ES-I3 (cell line): ENCODE results near the gene AACS.
"Not testable (repeated sequence)": the region's sequence is repeated elsewhere in the genome, so short reads cannot be mapped to it uniquely, and the experiment has no call there.

Experiments used
- H3K36me3 ChIP-seq: 2 replicates; pipeline ENCODE4 v1.6.1; 2013; ENCODE audit warnings: mild to moderate bottlenecking, low read length, control low read depth, moderate library complexity; ENCODE audit not compliant: insufficient read depth
- H3K4me1 ChIP-seq: 2 replicates; pipeline ENCODE4 v1.6.1; 2013; ENCODE audit warnings: mild to moderate bottlenecking, control low read depth, low read length; ENCODE audit not compliant: insufficient read depth
- H3K9ac ChIP-seq: 2 replicates; pipeline ENCODE4 v1.6.1; 2013; ENCODE audit warnings: low read depth, mild to moderate bottlenecking, low read length, moderate library complexity
- H3K9me3 ChIP-seq: 2 replicates; pipeline ENCODE4 v1.6.1; 2013; ENCODE audit warnings: mild to moderate bottlenecking, low read length, moderate library complexity; ENCODE audit not compliant: control insufficient read depth, insufficient read depth

Gene AACS

DNA sequence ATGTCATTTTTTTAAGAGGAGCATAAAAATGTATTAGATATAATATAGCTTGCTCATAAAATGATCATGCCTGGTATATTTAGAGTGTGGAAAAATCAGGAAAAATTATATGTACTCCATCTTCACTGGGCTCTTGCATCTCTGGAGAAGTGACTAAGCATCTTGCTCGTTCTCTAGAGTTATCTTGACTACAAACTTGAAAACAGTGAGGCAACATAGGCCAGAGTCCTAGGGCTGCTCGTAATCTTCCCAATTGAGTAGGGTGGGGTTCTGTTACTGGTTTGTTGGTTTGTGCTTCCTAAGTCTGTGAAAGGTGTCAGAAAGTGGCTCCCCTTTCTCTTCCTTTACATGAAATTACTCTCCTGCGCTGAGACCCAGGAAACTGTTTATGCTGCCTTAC is 46.2 kb downstream of the AACS start:
- no peaks in the 10 kb centered on the region for H3K9me3 ChIP-seq
- no peaks in the 10 kb centered on the region for H3K4me1 ChIP-seq
- H3K9ac ChIP-seq: no peak overlapping the region
- H3K36me3 ChIP-seq: peaks cover 5% of the 10 kb centered on the region; the same call in 1 of the 2 replicates

DNA sequence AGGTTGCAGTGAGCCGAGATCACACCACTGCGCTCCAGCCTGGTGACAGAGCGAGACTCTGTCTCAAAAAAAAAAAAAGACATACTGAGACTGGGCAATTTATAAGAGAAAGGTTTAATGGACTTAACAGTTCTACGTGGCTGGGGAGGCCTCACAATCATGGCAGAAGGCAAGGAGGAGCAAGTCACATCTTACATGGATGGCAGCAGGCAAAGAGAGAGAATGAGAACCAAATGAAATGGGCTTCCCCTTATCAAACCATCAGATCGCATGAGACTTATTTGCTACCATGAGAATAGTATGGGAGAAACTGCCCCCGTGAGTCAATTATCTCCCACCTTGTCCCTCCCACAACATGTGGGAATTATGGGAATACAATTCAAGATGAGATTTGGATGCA is 47.4 kb downstream of the AACS start:
- H3K4me1 ChIP-seq, H3K9ac ChIP-seq, H3K36me3 ChIP-seq, H3K9me3 ChIP-seq: not testable (repeated sequence)

DNA sequence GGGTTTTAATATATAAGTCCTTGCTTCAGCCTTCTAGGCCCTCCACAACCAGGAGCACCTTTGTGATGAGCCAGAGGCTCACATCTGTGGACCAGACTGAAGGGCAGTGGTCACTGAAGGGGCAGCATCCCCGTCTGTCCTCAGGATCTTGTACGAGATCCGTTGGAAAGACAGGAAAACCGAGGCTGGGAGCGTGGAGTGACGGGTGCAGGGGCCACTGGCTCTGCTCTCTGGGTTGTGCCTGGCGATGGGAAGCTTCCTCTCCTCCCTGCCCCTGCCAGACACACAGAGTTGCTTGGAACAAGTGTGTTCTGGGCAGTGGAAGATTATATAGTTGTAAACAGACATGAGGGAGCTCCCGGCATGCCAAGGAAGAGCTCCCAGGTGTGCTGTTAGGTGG is 48.0 kb downstream of the AACS start:
- peaks cover 3% of the 10 kb centered on the region; the same call in 1 of the 2 replicates for H3K36me3 ChIP-seq
- H3K4me1 ChIP-seq: no peaks in the 10 kb centered on the region
- H3K9ac ChIP-seq: no peak overlapping the region
- no peaks in the 10 kb centered on the region for H3K9me3 ChIP-seq

DNA sequence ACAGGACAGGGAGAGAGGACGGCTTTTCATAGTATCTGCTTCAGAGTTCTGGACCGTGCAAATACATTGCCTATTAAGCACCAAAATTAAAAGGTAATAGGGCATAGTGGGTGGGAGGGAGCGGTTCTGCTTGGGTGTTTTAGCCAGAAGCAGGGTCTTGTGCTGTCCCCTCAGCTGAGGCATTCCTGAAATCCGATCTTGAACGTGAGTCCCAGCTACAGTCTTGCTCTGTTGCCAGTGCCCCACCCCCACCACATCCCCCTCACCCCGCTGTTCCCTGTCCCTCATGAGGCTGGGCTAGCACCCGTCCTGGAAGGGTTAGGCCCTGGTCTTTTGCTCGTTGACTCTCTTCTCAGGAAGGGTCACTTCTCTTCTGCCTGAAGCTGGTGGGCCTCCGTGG is 48.6 kb downstream of the AACS start:
- peaks cover 3% of the 10 kb centered on the region; the same call in 1 of the 2 replicates for H3K36me3 ChIP-seq
- no peaks in the 10 kb centered on the region for H3K4me1 ChIP-seq
- H3K9ac ChIP-seq: no peak overlapping the region
- H3K9me3 ChIP-seq: no peaks in the 10 kb centered on the region

DNA sequence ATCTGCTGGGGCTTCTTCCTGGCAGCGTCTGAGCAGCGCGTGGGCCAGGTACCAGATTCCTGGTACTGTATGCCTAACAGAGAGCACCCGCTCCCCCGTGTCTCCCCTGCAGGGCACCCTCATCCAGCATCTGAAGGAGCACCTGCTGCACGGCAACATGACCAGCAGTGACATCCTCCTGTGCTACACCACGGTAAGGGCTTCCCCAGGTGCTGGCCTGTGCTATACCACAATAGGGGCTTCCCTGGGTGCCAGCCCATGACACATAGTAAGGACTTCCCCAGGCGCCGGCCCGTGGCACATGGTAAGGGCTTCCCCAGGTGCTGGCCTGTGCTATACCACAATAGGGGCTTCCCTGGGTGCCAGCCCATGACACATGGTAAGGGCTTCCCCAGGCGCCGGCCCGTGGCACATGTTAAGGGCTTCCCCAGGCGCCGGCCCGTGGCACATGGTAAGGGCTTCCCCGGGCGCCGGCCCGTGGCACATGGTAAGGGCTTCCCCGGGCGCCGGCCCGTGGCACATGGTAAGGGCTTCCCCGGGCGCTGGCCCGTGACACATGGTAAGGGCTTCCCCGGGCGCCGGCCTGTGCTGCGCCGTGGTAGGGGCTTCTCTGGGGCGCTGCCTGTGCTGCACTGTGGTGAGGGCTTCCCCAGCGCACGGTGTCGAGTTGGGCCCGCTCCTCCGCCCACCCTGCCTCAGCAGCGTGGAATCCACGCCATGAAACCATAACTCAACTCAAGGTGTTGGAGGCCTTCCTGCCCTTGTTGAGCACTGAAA is 49.3 kb downstream of the AACS start:
- Histone ChIP-seq H3K4me1 (no peaks in the 10 kb centered on the region), H3K36me3 (peaks cover 3% of the 10 kb centered on the region; the same call in 1 of the 2 replicates), H3K9me3 (no peaks in the 10 kb centered on the region), H3K9ac (no peak overlapping the region)

DNA sequence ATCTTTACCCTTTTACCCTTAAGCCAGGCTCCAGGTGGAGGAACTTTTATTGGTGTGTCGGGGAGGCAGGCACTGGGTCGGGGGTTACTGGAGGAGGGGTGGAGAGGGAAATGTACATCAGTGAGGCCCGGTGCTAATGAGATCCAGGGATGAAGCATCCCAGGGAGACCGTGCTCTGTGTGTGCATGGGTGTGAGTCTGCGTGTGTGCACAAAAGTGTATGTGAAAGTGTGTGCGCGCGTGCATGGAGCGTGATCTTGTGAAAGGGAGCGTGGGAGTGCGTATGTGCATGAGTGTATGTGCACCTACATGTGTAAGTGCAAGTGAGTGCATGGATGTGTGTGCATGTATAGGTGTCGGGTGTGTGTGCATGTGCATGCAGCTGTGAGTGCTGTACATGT is 55.3 kb downstream of the AACS start:
- no peak overlapping the region for H3K9ac ChIP-seq

DNA sequence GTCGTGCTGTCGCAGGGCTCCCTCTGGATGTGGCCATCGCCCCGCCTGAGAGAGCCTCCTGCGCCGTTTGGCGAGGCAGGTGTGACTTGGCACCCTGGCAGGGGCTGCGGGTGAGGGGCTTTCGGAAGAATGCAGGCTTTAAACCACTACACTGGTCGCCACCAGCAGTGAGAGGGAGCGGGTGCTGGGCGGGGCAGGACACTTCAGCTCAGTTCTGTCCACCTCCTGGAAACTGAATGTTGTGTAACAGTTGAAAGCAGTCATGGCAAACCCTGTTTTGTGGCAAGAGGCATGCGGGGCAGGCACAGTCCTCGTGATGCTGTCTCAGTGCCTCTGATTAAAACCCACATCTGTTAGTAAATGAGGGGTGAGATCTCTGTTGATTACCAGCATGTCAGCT is 55.9 kb downstream of the AACS start:
- H3K9ac ChIP-seq: no peak overlapping the region
- peaks cover 4% of the 10 kb centered on the region; the same call in 1 of the 2 replicates for H3K36me3 ChIP-seq
- H3K4me1 ChIP-seq: no peaks in the 10 kb centered on the region
- H3K9me3 ChIP-seq: no peaks in the 10 kb centered on the region

More for the DNA sequence above, 55.3 kb downstream of the AACS start:
- Histone ChIP-seq H3K9me3 (no peaks in the 10 kb centered on the region), H3K36me3 (peaks cover 6% of the 10 kb centered on the region; the same call in 1 of the 2 replicates), H3K4me1 (no peaks in the 10 kb centered on the region)

DNA sequence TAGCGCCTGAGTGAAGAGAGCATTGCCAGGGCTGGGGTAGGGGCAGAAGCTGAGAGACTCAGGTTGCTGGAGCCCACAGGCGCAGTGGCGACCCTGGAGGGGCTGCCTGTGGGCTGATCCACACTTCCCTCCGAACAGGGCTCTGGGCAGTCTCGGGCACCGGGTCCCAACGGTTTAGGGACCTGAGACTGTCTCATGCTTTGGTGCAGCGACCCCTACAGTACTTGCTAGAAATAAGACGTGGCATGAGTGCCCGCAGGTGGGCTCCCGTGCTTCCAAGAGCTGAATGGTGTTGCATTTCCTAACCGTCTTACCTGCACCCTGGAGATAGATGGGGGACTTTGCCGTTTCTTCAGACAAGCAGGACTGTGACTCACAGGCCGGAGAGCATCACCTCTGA is 57.4 kb downstream of the AACS start:
- Histone ChIP-seq H3K36me3 (peaks cover 4% of the 10 kb centered on the region; the same call in 1 of the 2 replicates), H3K4me1 (no peaks in the 10 kb centered on the region), H3K9me3 (no peaks in the 10 kb centered on the region), H3K9ac (no peak overlapping the region)

DNA sequence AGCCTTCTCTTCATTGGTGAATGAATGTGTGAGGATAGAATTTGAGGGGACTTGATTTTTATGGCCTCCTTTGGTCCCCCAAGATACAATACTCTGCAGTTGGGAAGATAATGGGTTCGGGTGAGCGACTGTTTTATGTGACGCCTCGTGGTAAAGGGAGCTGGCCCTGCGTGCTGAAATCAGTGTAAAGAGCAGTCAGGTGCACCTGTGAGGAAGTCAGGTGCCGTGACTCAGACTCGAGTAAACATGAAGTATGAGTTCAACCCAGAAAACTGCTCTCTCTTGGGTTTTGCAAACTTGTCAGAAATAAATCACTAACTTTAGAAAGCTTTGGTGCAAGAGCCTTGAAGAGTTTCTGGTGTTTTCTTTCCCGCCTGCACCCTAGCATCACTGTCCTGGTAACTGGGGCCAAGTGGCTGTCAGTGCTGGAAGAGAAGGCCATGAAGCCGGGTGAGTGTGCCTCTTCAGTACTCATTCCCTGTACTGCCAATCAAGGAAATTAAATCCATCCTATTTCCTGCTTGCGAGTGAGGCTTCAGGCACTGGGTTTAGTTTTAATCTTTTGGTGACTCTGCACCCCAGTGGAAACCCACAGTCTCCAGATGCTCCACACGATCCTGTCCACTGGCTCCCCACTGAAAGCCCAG is 59.2 kb downstream of the AACS start:
- Histone ChIP-seq H3K4me1 (no peaks in the 10 kb centered on the region), H3K9ac (no peak overlapping the region), H3K36me3 (peaks cover 4% of the 10 kb centered on the region; the same call in 1 of the 2 replicates), H3K9me3 (no peaks in the 10 kb centered on the region)

DNA sequence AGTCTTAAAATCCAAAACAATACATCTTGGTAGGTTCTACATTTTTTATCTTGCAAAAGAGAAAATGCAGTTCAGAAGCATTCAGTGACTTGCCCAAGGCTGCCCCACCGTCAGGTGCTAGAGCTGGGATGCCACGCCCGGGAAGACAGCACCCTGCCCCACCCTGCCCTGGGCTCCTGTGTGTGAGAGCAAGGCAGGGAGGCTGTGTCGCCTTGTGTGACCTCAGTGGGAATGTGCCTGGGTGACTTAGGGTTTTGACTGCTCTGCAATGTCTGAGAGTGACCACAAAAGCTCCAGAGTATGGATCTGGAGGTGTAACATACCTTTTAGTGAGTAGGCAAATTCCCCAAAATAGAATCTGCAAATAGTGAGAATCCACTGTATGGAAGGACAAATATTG is 60.0 kb downstream of the AACS start:
- Histone ChIP-seq H3K9ac (no peak overlapping the region), H3K36me3 (peaks cover 4% of the 10 kb centered on the region; the same call in 1 of the 2 replicates), H3K4me1 (no peaks in the 10 kb centered on the region), H3K9me3 (no peaks in the 10 kb centered on the region)

DNA sequence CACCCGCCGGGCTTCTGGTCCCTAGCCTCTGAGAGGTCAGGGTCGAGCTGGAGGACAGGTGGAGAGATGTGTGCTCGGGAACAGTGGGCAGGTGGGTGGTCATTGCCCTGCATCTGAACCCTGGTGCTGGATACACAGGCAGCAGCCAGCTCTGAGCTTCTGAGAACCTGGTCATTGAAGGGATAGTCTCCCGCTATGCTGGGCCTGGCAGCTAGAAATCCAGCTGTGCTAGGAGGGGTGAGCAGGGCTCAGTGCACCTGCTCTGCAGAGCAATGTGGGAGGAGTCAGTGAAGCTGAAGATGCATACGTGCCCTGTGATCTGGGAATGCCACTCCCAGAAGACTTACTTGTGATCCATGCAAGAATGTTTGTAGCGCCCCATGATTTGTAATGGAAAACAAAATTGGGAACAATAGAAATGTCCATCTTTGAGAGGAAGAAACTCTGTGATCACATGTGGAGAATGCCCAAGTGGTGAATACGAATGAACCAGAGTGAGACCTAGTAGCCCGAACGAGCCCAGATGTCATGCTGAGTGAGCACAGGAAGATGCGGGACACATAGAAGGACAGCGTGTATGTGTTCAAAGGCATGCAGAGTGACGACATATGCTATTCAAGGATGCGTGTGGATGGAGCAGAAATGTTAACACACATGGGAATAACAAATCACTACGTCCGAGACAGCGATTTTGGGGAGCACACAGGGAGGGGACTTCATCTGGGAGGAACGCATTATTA is 63.4 kb downstream of the AACS start:
- H3K9me3 ChIP-seq: no peaks in the 10 kb centered on the region
- H3K4me1 ChIP-seq: no peaks in the 10 kb centered on the region
- peaks cover 4% of the 10 kb centered on the region; the same call in 1 of the 2 replicates for H3K36me3 ChIP-seq
- no peak overlapping the region for H3K9ac ChIP-seq

DNA sequence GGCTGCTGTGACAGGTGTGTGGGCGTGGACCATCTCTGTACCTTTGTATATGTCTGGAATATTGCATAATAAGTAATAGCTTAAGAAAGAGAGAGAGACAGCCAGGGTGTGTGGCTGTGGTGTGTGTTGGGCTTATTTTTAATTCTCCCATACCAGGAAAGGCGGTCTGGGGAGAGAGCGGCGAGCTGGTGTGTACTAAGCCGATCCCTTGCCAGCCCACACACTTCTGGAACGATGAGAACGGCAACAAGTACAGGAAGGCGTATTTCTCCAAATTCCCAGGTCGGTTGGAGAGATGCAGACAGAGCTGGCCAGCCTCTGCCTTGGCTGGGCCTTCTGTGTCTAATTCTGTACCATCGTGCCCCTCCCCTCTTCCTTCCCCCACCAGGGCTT is 63.9 kb downstream of the AACS start:
- Histone ChIP-seq H3K9ac (no peak overlapping the region), H3K9me3 (no peaks in the 10 kb centered on the region), H3K4me1 (no peaks in the 10 kb centered on the region), H3K36me3 (peaks cover 4% of the 10 kb centered on the region; the same call in 1 of the 2 replicates)

DNA sequence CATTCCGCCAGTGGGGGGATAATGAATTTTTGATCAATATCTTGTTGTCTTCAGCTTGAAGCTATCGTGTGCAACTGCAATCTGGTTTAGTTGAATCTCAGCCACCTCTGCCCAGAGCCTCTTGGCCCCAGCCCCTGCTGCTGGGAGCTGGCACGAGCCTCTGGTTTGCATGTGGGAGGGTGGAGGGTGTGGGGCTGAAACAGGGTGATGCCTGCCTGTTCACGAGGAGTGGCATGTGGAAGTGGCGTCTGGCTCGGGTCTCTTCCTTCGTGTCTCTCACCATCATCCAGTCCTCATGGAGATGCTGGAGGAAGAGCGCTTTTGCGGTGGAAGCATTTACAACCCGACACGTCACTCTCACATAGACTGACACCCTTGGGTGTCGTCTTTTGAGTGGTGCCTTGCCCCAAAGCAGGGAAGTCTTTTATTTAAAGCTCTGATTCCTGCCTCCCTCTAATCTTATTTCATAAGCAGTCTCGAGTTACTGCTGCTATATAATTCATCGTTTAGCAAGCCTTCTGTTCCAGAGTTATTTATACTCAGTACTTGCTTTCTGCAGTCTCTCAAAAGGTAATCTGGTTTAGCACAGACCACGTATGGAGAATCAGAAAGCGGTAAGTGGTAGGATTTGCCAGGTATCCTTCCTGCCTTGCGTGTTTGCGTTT is 64.5 kb downstream of the AACS start:
- Histone ChIP-seq H3K9ac (no peak overlapping the region), H3K9me3 (no peaks in the 10 kb centered on the region), H3K4me1 (no peaks in the 10 kb centered on the region), H3K36me3 (peaks cover under 1% of the 10 kb centered on the region; the same call in 1 of the 2 replicates)

DNA sequence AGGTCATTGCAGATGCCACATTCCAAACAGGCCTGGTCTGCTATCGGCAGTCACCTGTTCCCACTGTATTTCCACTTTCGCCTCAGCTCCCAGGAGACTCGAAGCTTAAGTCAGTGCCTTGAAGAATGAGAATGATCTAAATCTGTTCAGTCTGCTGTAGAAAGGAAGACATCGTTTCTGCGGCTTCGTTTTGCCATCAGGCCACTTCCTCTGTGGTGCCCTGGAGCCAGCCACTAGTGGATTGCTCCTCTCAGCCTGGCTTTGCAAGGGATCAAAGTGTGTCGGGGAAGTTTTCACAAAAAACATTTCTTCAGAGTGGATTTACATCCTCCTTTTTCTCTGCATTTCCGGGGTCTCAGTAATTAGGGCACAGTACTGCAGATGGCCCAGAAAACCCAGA is 66.7 kb downstream of the AACS start:
- Histone ChIP-seq H3K36me3 (no peaks in the 10 kb centered on the region), H3K4me1 (no peaks in the 10 kb centered on the region), H3K9ac (no peak overlapping the region), H3K9me3 (no peaks in the 10 kb centered on the region)
